WERI-Rb-1 (cell line): Measurements from ENCODE around the gene RABEP1.

Experiments
- DNase-seq: peaks from one replicate; pipeline ENCODE4 v3.0.0-alpha.2; 2020
- H3K27ac ChIP-seq: fragments of 250-450 bp; sonication (Bioruptor Pico); 2 replicates; pipeline ENCODE4 v1.5.1; 2020; ENCODE audit warnings: mild to moderate bottlenecking, moderate library complexity
- H3K27me3 ChIP-seq: fragments of 250-450 bp; sonication (Bioruptor Pico); 2 replicates; pipeline ENCODE4 v1.5.1; 2021; ENCODE audit warnings: mild to moderate bottlenecking, low read depth, moderate library complexity; ENCODE audit not compliant: insufficient read depth, severe bottlenecking
- H3K36me3 ChIP-seq: fragments of 250-450 bp; sonication (Bioruptor Pico); 2 replicates; pipeline ENCODE4 v1.5.1; 2020; ENCODE audit warnings: mild to moderate bottlenecking, moderate library complexity
- H3K4me3 ChIP-seq: 2 replicates; pipeline ENCODE4 v1.5.1; 2011; ENCODE audit warnings: low read depth, mild to moderate bottlenecking, control low read depth, low read length
- H3K9me3 ChIP-seq: fragments of 250-450 bp; sonication (Bioruptor Pico); 2 replicates; pipeline ENCODE4 v1.5.1; 2021; ENCODE audit warnings: mild to moderate bottlenecking, moderate library complexity; ENCODE audit not compliant: severe bottlenecking
- TF ChIP-seq, protein P1 (sequence below): IDR thresholded peaks from 2 replicates; pipeline ENCODE4 v1.5.1; 2011; ENCODE audit warnings: low read depth, mild to moderate bottlenecking, control low read depth, inconsistent platforms, low read length

Gene RABEP1

DNA sequence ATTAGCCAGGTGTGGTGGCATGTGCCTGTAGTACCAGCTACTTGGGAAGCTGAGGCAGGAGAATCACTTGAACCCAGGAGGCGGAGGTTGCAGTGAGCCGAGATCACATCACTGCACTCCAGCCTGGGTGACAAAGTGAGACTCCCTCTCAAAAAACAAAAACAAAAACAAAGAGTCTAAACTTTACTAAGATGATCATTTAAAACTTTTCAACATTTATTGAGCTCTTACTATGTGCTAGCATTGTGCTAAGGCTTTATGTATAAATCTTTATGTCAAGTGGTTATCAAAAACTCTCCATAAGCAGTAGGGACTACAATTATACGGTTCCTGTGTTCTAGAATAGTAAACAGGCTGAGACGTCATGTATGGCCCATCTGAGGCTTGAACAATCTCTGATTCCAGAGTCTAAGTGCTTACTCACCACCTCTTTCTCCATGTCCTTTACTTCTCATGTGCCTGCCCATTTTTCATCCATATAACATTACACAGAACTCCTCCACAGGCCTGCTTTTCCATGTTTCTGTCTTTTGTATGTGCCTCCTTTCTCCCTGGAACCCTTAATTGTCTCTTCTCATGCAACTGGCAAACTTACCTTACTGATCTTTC lies 70.7 kb downstream of the RABEP1 start:
- Histone ChIP-seq H3K27ac (no peak overlapping the region), H3K9me3 (no peaks in the 10 kb centered on the region), H3K36me3 (peaks cover 73% of the 10 kb centered on the region), H3K4me3 (no peak overlapping the region), H3K27me3 (no peaks in the 10 kb centered on the region)
- no peak for DNase-seq
- TF ChIP-seq, protein P1, sequence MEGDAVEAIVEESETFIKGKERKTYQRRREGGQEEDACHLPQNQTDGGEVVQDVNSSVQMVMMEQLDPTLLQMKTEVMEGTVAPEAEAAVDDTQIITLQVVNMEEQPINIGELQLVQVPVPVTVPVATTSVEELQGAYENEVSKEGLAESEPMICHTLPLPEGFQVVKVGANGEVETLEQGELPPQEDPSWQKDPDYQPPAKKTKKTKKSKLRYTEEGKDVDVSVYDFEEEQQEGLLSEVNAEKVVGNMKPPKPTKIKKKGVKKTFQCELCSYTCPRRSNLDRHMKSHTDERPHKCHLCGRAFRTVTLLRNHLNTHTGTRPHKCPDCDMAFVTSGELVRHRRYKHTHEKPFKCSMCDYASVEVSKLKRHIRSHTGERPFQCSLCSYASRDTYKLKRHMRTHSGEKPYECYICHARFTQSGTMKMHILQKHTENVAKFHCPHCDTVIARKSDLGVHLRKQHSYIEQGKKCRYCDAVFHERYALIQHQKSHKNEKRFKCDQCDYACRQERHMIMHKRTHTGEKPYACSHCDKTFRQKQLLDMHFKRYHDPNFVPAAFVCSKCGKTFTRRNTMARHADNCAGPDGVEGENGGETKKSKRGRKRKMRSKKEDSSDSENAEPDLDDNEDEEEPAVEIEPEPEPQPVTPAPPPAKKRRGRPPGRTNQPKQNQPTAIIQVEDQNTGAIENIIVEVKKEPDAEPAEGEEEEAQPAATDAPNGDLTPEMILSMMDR: no peak

DNA sequence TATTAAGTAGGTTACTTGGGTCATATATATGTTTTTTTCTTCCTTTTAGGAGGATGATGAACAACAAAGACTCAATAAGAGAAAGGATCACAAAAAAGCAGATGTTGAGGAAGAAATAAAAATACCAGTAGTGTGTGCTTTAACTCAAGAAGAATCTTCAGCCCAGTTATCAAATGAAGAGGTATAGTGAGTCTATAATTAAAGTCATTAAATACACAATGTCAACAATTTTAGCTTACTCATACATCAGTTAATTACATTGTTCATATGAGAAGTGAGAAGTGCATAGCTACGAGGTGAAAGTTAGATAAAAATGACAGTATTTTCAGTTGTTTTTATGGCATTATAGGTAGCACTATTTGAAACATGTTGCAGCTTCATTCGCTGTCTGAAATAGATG lies 72.2 kb downstream of the RABEP1 start:
- Histone ChIP-seq H3K9me3 (no peaks in the 10 kb centered on the region), H3K36me3 (peaks cover 71% of the 10 kb centered on the region), H3K4me3 (no peak overlapping the region), H3K27me3 (no peaks in the 10 kb centered on the region), H3K27ac (no peak overlapping the region)
- TF ChIP-seq, protein P1: no peak
- no peak for DNase-seq

DNA sequence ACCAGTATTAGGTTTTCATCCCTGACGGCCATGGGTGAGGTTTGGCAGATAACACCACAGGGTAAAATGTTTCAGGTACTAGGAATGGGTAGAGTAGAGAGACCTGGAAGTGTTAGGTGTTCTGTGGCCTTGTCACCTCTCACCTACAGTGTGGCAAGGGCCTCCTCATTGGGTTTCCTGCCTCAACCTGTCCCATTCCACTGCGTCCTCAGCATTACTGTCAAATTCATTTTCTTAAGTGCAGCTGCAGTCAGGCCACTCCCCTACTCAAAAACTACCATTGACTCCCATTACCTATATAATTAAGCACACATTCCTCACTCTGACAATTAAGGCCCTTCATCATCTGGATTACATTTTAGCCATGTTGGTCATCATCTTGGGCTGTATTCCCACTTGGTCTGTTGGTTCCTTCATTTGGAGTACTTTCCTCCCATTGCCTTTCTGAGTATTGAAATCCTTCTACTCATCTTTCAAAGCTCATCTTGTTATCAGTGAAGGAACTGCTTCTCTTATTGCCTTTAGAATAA lies 72.9 kb downstream of the RABEP1 start:
- H3K9me3 ChIP-seq: no peaks in the 10 kb centered on the region
- no peak overlapping the region for H3K27ac ChIP-seq
- H3K4me3 ChIP-seq: no peak overlapping the region
- H3K27me3 ChIP-seq: no peaks in the 10 kb centered on the region
- no peak for DNase-seq
- H3K36me3 ChIP-seq: peaks cover 65% of the 10 kb centered on the region
- TF ChIP-seq, protein P1: no peak

DNA sequence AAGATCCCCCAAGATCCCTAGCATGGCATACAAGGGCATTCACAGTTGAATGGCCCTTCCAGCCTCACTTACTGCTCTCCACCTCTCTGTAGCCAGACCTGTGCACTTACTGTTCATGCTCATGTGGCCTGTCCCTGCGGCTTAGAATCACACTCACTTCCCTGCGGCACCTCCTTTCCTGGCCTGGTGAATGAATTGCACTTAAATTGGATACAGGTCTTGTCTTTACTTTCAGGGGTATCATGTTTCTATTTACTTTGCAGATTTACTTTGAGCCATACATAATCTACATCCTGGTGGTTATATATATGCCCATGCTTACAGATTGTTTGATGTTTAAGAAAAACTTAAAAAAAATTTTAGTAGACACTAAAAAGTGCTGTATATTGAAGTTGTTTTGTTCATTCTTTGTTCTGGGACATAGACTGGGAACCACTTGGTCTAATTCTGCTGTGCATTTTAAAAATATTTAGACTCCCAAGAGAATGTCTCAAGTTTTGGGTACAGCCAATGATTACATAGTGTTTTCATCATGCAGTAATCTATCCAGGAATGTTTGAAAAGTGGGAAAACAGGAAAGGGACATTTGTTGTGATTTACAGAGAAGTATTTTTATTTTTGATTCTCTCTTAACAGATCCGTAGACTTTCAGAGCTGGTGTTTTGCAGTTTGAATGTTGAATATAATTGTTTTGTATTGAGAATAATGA lies 73.5 kb downstream of the RABEP1 start:
- Histone ChIP-seq H3K27me3 (no peaks in the 10 kb centered on the region), H3K27ac (no peak overlapping the region), H3K36me3 (peaks cover 66% of the 10 kb centered on the region), H3K9me3 (no peaks in the 10 kb centered on the region), H3K4me3 (no peak overlapping the region)
- no peak for DNase-seq
- TF ChIP-seq, protein P1: no peak

DNA sequence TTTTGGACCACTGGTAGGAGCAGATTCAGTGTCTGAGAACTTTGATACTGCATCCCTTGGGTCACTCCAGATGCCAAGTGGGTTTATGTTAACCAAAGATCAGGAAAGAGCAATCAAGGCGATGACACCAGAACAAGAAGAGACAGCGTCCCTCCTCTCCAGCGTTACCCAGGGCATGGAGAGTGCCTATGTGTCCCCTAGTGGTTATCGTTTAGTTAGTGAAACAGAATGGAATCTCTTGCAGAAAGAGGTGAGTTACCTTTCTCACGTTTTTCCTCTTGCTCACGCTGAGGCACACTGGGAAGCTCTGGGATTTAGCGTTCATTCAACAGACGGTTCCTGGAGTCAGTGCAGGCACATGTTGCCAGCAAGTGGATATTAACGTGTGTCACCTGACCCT lies 79.3 kb downstream of the RABEP1 start:
- H3K9me3 ChIP-seq: no peaks in the 10 kb centered on the region
- no peak overlapping the region for H3K4me3 ChIP-seq
- no peak overlapping the region for H3K27ac ChIP-seq
- peaks cover 48% of the 10 kb centered on the region for H3K36me3 ChIP-seq
- H3K27me3 ChIP-seq: no peaks in the 10 kb centered on the region
- DNase-seq: no peak
- TF ChIP-seq, protein P1: no peak
